ENCODE results near the gene SLC24A3.

SLC24A3 gene

GRCh38 chr20:19693508-19693907 lies 481.1 kb downstream of the SLC24A3 start:
- in situ Hi-C loops (cut with HindIII; ENCODE audit: low sequenced_read_pairs), result no loop called here
- no peak overlapping the region for H3K4me3 ChIP-seq (ENCODE audit: low read depth, low read length)
- DNase-seq (ENCODE audit: low read depth), result no peak
- TF ChIP-seq, protein P1, sequence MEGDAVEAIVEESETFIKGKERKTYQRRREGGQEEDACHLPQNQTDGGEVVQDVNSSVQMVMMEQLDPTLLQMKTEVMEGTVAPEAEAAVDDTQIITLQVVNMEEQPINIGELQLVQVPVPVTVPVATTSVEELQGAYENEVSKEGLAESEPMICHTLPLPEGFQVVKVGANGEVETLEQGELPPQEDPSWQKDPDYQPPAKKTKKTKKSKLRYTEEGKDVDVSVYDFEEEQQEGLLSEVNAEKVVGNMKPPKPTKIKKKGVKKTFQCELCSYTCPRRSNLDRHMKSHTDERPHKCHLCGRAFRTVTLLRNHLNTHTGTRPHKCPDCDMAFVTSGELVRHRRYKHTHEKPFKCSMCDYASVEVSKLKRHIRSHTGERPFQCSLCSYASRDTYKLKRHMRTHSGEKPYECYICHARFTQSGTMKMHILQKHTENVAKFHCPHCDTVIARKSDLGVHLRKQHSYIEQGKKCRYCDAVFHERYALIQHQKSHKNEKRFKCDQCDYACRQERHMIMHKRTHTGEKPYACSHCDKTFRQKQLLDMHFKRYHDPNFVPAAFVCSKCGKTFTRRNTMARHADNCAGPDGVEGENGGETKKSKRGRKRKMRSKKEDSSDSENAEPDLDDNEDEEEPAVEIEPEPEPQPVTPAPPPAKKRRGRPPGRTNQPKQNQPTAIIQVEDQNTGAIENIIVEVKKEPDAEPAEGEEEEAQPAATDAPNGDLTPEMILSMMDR (IDR thresholded peaks at IDR 0.05; ENCODE audit: low read depth, low read length, missing control alignments), result no peak

DNA sequence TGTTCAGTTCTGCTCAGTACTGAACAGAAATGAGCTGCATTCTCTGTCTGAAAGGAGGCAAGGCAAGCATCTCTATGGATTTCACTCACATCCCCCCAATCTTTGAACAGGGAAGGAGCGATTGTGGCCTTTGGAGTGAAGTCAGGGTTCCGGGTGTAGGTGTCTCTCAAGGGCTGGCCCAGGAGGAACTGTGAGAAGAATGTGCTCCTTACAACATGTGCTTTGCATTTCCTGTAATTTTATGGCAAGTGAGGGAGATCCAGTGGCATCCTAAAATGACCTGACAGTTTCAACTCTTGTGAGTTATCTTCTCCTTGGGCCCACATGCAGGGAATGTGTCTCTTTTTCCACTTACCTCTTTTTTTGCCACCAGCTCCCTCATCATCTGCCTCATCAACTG lies 482.6 kb downstream of the SLC24A3 start:
- no peak overlapping the region for H3K4me3 ChIP-seq (ENCODE audit: low read depth, low read length)
- in situ Hi-C loops (cut with HindIII; ENCODE audit: low sequenced_read_pairs), result no loop called here
- DNase-seq (ENCODE audit: low read depth), result no peak
- TF ChIP-seq, protein P1 (IDR thresholded peaks at IDR 0.05; ENCODE audit: low read depth, low read length, missing control alignments), result no peak

DNA sequence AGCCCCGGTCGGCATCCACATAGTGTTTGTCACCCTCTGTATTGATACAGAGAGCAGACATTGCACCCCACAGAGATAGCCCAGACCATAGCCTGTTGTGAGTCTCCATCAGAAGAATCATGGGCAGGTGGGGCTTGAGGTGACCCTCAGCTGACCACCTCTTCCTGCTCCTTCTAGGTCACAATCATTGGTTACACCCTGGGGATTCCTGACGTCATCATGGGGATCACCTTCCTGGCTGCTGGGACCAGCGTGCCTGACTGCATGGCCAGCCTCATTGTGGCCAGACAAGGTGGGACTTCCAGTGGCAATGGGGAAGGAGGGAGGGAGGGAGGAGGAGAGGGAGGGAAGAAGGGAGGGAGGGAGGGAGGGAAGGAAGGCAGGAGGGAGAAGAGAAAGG lies 484.2 kb downstream of the SLC24A3 start:
- in situ Hi-C loops (cut with HindIII; ENCODE audit: low sequenced_read_pairs), result no loop called here
- no peak overlapping the region for H3K4me3 ChIP-seq (ENCODE audit: low read depth, low read length)
- TF ChIP-seq, protein P1 (IDR thresholded peaks at IDR 0.05; ENCODE audit: low read depth, low read length, missing control alignments), result no peak
- no peak for DNase-seq (ENCODE audit: low read depth)

DNA sequence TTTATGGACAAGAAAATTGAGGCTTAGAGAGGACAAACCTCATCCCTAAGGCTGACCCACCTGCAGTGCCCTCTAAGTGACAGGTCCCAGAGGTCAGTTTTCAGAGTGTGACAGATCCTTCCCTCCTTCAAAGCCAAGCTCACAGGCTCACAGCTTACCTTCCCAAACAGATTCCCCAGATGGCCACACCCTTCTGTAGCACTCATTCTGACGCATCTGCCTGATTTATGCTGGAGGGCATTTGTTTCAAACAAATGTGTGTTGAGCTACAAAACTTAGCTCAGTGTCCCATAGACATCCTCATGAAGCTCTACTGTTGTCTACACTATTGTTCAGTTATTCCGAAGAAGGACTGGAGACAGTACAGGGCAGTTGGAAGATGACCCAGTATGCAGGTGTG lies 485.0 kb downstream of the SLC24A3 start:
- no peak overlapping the region for H3K4me3 ChIP-seq (ENCODE audit: low read depth, low read length)
- in situ Hi-C loops (cut with HindIII; ENCODE audit: low sequenced_read_pairs), result no loop called here
- TF ChIP-seq, protein P1 (IDR thresholded peaks at IDR 0.05; ENCODE audit: low read depth, low read length, missing control alignments), result no peak

GRCh38 chr20:19699180-19699971 lies 486.9 kb downstream of the SLC24A3 start:
- in situ Hi-C loops (cut with HindIII; ENCODE audit: low sequenced_read_pairs), result no loop called here
- TF ChIP-seq, protein P1 (IDR thresholded peaks at IDR 0.05; ENCODE audit: low read depth, low read length, missing control alignments), result no peak
- no peak overlapping the region for H3K4me3 ChIP-seq (ENCODE audit: low read depth, low read length)
- DNase-seq (ENCODE audit: low read depth), result peak; percentile 18

More for the DNA sequence above, 485.0 kb downstream of the SLC24A3 start:
- no peak for DNase-seq (ENCODE audit: low read depth)

DNA sequence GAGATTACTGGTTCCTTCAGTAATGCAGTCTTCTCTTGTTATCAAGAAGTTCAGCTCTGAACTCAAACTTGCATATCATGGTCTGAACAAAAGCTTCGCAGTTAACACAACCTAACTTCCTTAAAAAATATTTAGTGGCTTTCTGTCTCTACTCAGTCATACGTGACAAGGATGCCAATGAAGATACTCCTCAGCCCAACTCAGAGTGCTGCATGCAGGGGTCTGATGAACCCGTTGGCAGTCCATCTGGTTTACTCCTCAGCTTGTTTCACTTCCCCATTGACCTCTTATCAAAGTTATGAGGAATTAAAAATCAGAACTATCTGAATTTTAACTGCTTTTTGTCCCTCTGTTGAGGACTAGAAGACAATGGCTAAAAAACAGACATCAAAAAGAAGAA lies 489.0 kb downstream of the SLC24A3 start:
- DNase-seq (ENCODE audit: low read depth), result no peak
- TF ChIP-seq, protein P1 (IDR thresholded peaks at IDR 0.05; ENCODE audit: low read depth, low read length, missing control alignments), result no peak
- in situ Hi-C loops (cut with HindIII; ENCODE audit: low sequenced_read_pairs), result no loop called here

More for the DNA sequence above, 489.0 kb downstream of the SLC24A3 start:
- H3K4me3 ChIP-seq (ENCODE audit: low read depth, low read length), result no peak overlapping the region
